Measurements from ENCODE around the gene CCL11. TPM values are rescaled to one million over a fixed set of nuclear protein-coding genes. Genes with fewer than 3 reads are reported as not detected.

CCL11 gene
- total RNA-seq, 6 experiments from 2014 or later = 0.55 TPM; not detected in 5

GRCh38 chr17:34337701-34338100 lies 52.2 kb downstream of the CCL11 start:
- H3K36me3 ChIP-seq = no peaks in the 10 kb centered on the region
- no peak overlapping the region for H3K4me3 ChIP-seq
- 80% methylated on average over 1 of the region's 1 CpG for WGBS (ENCODE audit: insufficient coverage, low coverage, low lambda C conversion rate, missing lambda C conversion rate)
- DNase-seq = no peak
- no peaks in the 10 kb centered on the region for H3K4me1 ChIP-seq
- no peak overlapping the region for H3K27ac ChIP-seq
- intact Hi-C loops (cut with DNase I) = no loop called here
- no peaks in the 10 kb centered on the region for H3K27me3 ChIP-seq
- ATAC-seq = no peak
- TF ChIP-seq, protein P1, sequence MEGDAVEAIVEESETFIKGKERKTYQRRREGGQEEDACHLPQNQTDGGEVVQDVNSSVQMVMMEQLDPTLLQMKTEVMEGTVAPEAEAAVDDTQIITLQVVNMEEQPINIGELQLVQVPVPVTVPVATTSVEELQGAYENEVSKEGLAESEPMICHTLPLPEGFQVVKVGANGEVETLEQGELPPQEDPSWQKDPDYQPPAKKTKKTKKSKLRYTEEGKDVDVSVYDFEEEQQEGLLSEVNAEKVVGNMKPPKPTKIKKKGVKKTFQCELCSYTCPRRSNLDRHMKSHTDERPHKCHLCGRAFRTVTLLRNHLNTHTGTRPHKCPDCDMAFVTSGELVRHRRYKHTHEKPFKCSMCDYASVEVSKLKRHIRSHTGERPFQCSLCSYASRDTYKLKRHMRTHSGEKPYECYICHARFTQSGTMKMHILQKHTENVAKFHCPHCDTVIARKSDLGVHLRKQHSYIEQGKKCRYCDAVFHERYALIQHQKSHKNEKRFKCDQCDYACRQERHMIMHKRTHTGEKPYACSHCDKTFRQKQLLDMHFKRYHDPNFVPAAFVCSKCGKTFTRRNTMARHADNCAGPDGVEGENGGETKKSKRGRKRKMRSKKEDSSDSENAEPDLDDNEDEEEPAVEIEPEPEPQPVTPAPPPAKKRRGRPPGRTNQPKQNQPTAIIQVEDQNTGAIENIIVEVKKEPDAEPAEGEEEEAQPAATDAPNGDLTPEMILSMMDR (IDR thresholded peaks at IDR 0.05) = no peak
- no peak for TF ChIP-seq POLR2A (IDR thresholded peaks at IDR 0.05)
- no peaks in the 10 kb centered on the region for H3K9me3 ChIP-seq

Other genes starting within 250 kb of the CCL11 start
- gene CCL2, start 30.5 kb upstream of the CCL11 start, total RNA-seq = 10 to 100 TPM in 1 of 6 experiments, 1 to 10 TPM in 4, under 1 TPM in 1; 0.66 to 32.2 (median 3.8) TPM
- not detected for gene CCL7, start 15.5 kb upstream of the CCL11 start, total RNA-seq
- gene CCL8, start 33.7 kb downstream of the CCL11 start, total RNA-seq = under 1 TPM in 1 of 6 experiments, not detected in 5; 0.69 TPM
- gene CCL13, start 70.7 kb downstream of the CCL11 start, total RNA-seq = under 1 TPM in 1 of 6 experiments, not detected in 5; 0.27 TPM
- not detected for gene CCL1, start 77.5 kb downstream of the CCL11 start, total RNA-seq